ENCODE results near the gene SERP1. TPM values are rescaled to one million over a fixed set of nuclear protein-coding genes. Genes with fewer than 3 reads are reported as not detected.

SERP1 gene
- total RNA-seq, 2 experiments from 2014 or later: 97.4 to 182 TPM

DNA sequence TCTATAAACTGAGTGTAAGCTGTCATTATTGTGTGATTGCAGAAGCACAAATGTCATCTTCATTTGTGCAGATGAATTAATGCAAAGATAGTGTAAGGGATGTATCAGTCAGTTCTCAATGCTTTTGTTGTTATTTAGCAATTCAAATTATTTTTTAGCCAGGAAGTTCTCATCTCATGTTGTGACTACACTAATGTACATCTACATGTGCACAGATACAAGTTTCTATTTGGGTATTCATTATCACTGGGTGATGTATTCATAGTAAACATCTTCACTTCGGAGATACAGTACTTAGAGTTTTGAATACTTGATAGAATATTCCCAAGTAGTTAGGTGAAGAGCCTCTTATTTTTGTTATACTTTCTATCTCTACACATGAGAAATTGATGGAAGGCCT is 11.4 kb upstream of the SERP1 start:
- H3K36me3 ChIP-seq (ENCODE audit: insufficient read depth, low read length): peaks cover 97% of the 10 kb centered on the region
- intact Hi-C loops (cut with micrococcal nuclease; ENCODE audit: unreplicated experiment): no loop called here
- no TSS peak for BruUV-seq (replicated peaks)
- no peaks in the 10 kb centered on the region for H3K9me3 ChIP-seq (ENCODE audit: low read length)
- ChIA-PET POLR2A (interaction anchor here (0.7 to 2.3 kb wide), 7 partner anchors 9 to 232 kb away, joined by 3 to 8 read pairs (median 5); partner anchors contain the start of gene SELENOT), CTCF (ENCODE audit: unreplicated experiment) (no interaction called here)
- peaks cover 69% of the 10 kb centered on the region for H3K79me2 ChIP-seq (ENCODE audit: insufficient read depth, low read depth, low read length)
- H2AFZ ChIP-seq (ENCODE audit: low read length): no peak overlapping the region
- DNase-seq (ENCODE audit: low spot score): no peak
- H3K4me1 ChIP-seq (ENCODE audit: insufficient read depth, low read length, poor library complexity, severe bottlenecking): no peaks in the 10 kb centered on the region
- H3K9me2 ChIP-seq (ENCODE audit: insufficient read depth, low read length): no peaks in the 10 kb centered on the region
- no peak for TF ChIP-seq EZH2phosphoT487 (IDR thresholded peaks at IDR 0.05; ENCODE audit: borderline replicate concordance, low read depth, low read length)
- TF ChIP-seq, protein P1, sequence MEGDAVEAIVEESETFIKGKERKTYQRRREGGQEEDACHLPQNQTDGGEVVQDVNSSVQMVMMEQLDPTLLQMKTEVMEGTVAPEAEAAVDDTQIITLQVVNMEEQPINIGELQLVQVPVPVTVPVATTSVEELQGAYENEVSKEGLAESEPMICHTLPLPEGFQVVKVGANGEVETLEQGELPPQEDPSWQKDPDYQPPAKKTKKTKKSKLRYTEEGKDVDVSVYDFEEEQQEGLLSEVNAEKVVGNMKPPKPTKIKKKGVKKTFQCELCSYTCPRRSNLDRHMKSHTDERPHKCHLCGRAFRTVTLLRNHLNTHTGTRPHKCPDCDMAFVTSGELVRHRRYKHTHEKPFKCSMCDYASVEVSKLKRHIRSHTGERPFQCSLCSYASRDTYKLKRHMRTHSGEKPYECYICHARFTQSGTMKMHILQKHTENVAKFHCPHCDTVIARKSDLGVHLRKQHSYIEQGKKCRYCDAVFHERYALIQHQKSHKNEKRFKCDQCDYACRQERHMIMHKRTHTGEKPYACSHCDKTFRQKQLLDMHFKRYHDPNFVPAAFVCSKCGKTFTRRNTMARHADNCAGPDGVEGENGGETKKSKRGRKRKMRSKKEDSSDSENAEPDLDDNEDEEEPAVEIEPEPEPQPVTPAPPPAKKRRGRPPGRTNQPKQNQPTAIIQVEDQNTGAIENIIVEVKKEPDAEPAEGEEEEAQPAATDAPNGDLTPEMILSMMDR (conservative IDR thresholded peaks at IDR 0.05; ENCODE audit: low read length): no peak
- H3K4me2 ChIP-seq (ENCODE audit: low read length): no peak overlapping the region
- H3K27ac ChIP-seq (ENCODE audit: low read depth, low read length, poor library complexity, severe bottlenecking): no peak overlapping the region
- peaks cover 7% of the 10 kb centered on the region; the same call in 1 of the 2 replicates for H4K20me1 ChIP-seq (ENCODE audit: insufficient read depth, low read length)
- H3K4me3 ChIP-seq (ENCODE audit: low read depth, low read length, poor library complexity, severe bottlenecking): no peak overlapping the region

- Histone ChIP-seq H3K9me3 (ENCODE audit: low read length) (no peaks in the 10 kb centered on the region), H3K36me3 (ENCODE audit: insufficient read depth, low read length) (peaks cover 97% of the 10 kb centered on the region), H3K9me2 (ENCODE audit: insufficient read depth, low read length) (no peaks in the 10 kb centered on the region), H3K4me1 (ENCODE audit: insufficient read depth, low read length, poor library complexity, severe bottlenecking) (no peaks in the 10 kb centered on the region), H2AFZ (ENCODE audit: low read length) (no peak overlapping the region), H3K4me3 (ENCODE audit: low read depth, low read length, poor library complexity, severe bottlenecking) (no peak overlapping the region), H3K79me2 (ENCODE audit: insufficient read depth, low read depth, low read length) (peaks cover 78% of the 10 kb centered on the region), H3K27ac (ENCODE audit: low read depth, low read length, poor library complexity, severe bottlenecking) (no peak overlapping the region), H4K20me1 (ENCODE audit: insufficient read depth, low read length) (peaks cover 7% of the 10 kb centered on the region; the same call in 1 of the 2 replicates), H3K4me2 (ENCODE audit: low read length) (no peak overlapping the region)
- TF ChIP-seq, protein P1 (conservative IDR thresholded peaks at IDR 0.05; ENCODE audit: low read length): no peak
- TF ChIP-seq EZH2phosphoT487 (IDR thresholded peaks at IDR 0.05; ENCODE audit: borderline replicate concordance, low read depth, low read length): no peak
- no peak for DNase-seq (ENCODE audit: low spot score)
- no TSS peak for BruUV-seq (replicated peaks)
- intact Hi-C loops (cut with micrococcal nuclease; ENCODE audit: unreplicated experiment): no loop called here
- ChIA-PET POLR2A (interaction anchor here (0.6 to 2.3 kb wide), 11 partner anchors 9 to 650 kb away, joined by 3 to 8 read pairs (median 4); partner anchors contain the start of genes EIF2A, SELENOT and SERP1), CTCF (ENCODE audit: unreplicated experiment) (no interaction called here)
Measured at GRCh38 chr3:150556792-150557191, 10.5 kb upstream of the SERP1 start.

- Histone ChIP-seq H3K9me2 (ENCODE audit: insufficient read depth, low read length) (no peaks in the 10 kb centered on the region), H3K36me3 (ENCODE audit: insufficient read depth, low read length) (peaks cover 99% of the 10 kb centered on the region), H3K79me2 (ENCODE audit: insufficient read depth, low read depth, low read length) (peaks cover 85% of the 10 kb centered on the region), H2AFZ (ENCODE audit: low read length) (no peak overlapping the region), H3K4me1 (ENCODE audit: insufficient read depth, low read length, poor library complexity, severe bottlenecking) (no peaks in the 10 kb centered on the region), H4K20me1 (ENCODE audit: insufficient read depth, low read length) (peaks cover 7% of the 10 kb centered on the region; the same call in 1 of the 2 replicates), H3K27ac (ENCODE audit: low read depth, low read length, poor library complexity, severe bottlenecking) (no peak overlapping the region), H3K9me3 (ENCODE audit: low read length) (no peaks in the 10 kb centered on the region), H3K4me3 (ENCODE audit: low read depth, low read length, poor library complexity, severe bottlenecking) (no peak overlapping the region), H3K4me2 (ENCODE audit: low read length) (no peak overlapping the region)
- intact Hi-C loops (cut with micrococcal nuclease; ENCODE audit: unreplicated experiment): no loop called here
- no TSS peak for BruUV-seq (replicated peaks)
- no peak for TF ChIP-seq EZH2phosphoT487 (IDR thresholded peaks at IDR 0.05; ENCODE audit: borderline replicate concordance, low read depth, low read length)
- POLR2A ChIA-PET: interaction anchor here (0.6 to 2.3 kb wide), 7 partner anchors 10 to 50 kb away, joined by 3 to 8 read pairs (median 4); partner anchors contain the start of genes EIF2A, SELENOT and SERP1
- CTCF ChIA-PET (ENCODE audit: unreplicated experiment): no interaction called here
- DNase-seq (ENCODE audit: low spot score): no peak
Measured at GRCh38 chr3:150555859-150556436, 9.7 kb upstream of the SERP1 start.
